Body of pancreas (tissue), 4 donors: ENCODE data around the gene SMTNL2. TPM values are rescaled to one million over a fixed set of nuclear protein-coding genes. Genes with fewer than 3 reads are reported as not detected.
A peak's percentile ranks its signal among the peaks of the same experiment; 100 is the strongest.

Source experiments
- ATAC-seq: fragments of 150-250 bp; one replicate; pipeline ENCODE4 v1.9.1; 2016
- DNase-seq, 4 donors: peaks; one replicate each; pipeline ENCODE4 v3.0.0-alpha.2; 2019
- H3K27ac ChIP-seq, 4 donors: fragments of 200-600 bp; sonication (generic); 1 replicate in 3 of 4; 2 replicates in 1 of 4; pipeline versions ENCODE4 v1.5.1 to v1.6.1; 2016 to 2019; ENCODE audit warnings: mild to moderate bottlenecking in 1 of 4, mixed read lengths in 1 of 4, moderate library complexity in 1 of 4
- H3K27me3 ChIP-seq, 2 donors: fragments of 200-600 bp; sonication (generic); one replicate each; pipeline ENCODE4 v1.6.0; 2016; ENCODE audit warnings: mild to moderate bottlenecking in 1 of 2
- H3K36me3 ChIP-seq, 2 donors: fragments of 200-600 bp; sonication (generic); replicated peaks in 1 of 2; 2 replicates each; pipeline ENCODE4 v1.5.1; 2016; ENCODE audit warnings: low read depth in 2 of 2; ENCODE audit not compliant: insufficient read depth in 1 of 2
- H3K4me1 ChIP-seq: fragments of 200-600 bp; sonication (generic); one replicate; pipeline ENCODE4 v1.6.0; 2016
- H3K4me3 ChIP-seq, 2 donors: fragments of 200-600 bp; sonication (generic); 1 replicate in 1 of 2; 2 replicates in 1 of 2; pipeline ENCODE4 v1.5.1; 2016 to 2019
- H3K9me3 ChIP-seq, 3 donors: fragments of 200-600 bp; sonication (generic); 1 replicate in 2 of 3; 2 replicates in 1 of 3; pipeline ENCODE4 v1.5.1; 2016
- CTCF ChIP-seq, 7 experiments: fragments of 450-650 bp in 4 of 7; fragments of 200-600 bp in 3 of 7; sonication (generic) in 3 of 7; IDR thresholded peaks; one replicate each; pipeline ENCODE4 v1.5.1; 2016 to 2019; ENCODE audit warnings: antibody characterized with exemption in 7 of 7
- POLR2A ChIP-seq, 3 donors: fragments of 450-650 bp; IDR thresholded peaks; one replicate each; pipeline ENCODE4 v1.6.1; 2016; ENCODE audit warnings: antibody characterized with exemption in 3 of 3, mild to moderate bottlenecking in 2 of 3
- WGBS, 2 donors: methylation state at CpG; one replicate each; pipeline ENCODE4 v1.1.5; 2017; 5-methylcytosine and 5-hydroxymethylcytosine counted together
- intact Hi-C: fragments of 100-400 bp; cut with DNase I; formaldehyde crosslinking; loops from one replicate; pipeline ENCODE4 v1.15.1; 2023
- total RNA-seq, 2 donors: library from RNA; depleted of rRNA; stranded (reverse); fragments of >200 nt; gene quantifications; one replicate each; pipeline ENCODE4 v1.1.0, GENCODE V29; 2016

Gene SMTNL2
- total RNA-seq, 2 donors from 2014 or later, result 0.33 to 0.78 TPM

GRCh38 chr17:4551796-4552525, 32.4 kb upstream of the SMTNL2 start:
- TF ChIP-seq POLR2A (IDR thresholded peaks at IDR 0.05) (no peak), CTCF (IDR thresholded peaks at IDR 0.05) (no peak)
- ATAC-seq (no peak), DNase-seq (peak in 1 of 4 donors; percentile 4)
- no peaks in the 10 kb centered on the region for H3K27me3 ChIP-seq
- no peaks in the 10 kb centered on the region for H3K9me3 ChIP-seq
- intact Hi-C loops, result no loop called here
- H3K4me1 ChIP-seq, result peaks cover 22% of the 10 kb centered on the region
- no peak overlapping the region for H3K27ac ChIP-seq
- WGBS, 2 donors, result 89 to 92% methylated on average over 7 to 27 of the region's 27 CpGs
- no peak overlapping the region for H3K4me3 ChIP-seq
- H3K36me3 ChIP-seq, result peaks cover 12 to 38% of the 10 kb centered on the region in 2 donors

GRCh38 chr17:4553669-4554068, 30.7 kb upstream of the SMTNL2 start:
- Histone ChIP-seq H3K4me3 (no peak overlapping the region), H3K4me1 (peaks cover 32% of the 10 kb centered on the region), H3K9me3 (no peaks in the 10 kb centered on the region), H3K27ac (no peak overlapping the region), H3K36me3 (peaks cover 12 to 25% of the 10 kb centered on the region in 2 donors), H3K27me3 (no peaks in the 10 kb centered on the region)
- TF ChIP-seq POLR2A (IDR thresholded peaks at IDR 0.05), result no peak
- no peak for TF ChIP-seq CTCF (IDR thresholded peaks at IDR 0.05)
- peak in 2 of 4 donors; percentile 8 to 15 for DNase-seq
- no peak for ATAC-seq
- 73 to 75% methylated on average over 7 to 9 of the region's 9 CpGs for WGBS, 2 donors
- intact Hi-C loops, result no loop called here

GRCh38 chr17:4554441-4554996, 29.8 kb upstream of the SMTNL2 start:
- H3K9me3 ChIP-seq, result no peaks in the 10 kb centered on the region
- peaks cover 41% of the 10 kb centered on the region for H3K4me1 ChIP-seq
- DNase-seq (peak in 1 of 4 donors; percentile 21), ATAC-seq (no peak)
- H3K27me3 ChIP-seq, result no peaks in the 10 kb centered on the region
- peaks cover 12 to 20% of the 10 kb centered on the region in 2 donors for H3K36me3 ChIP-seq
- peak overlapping the region in 1 of 4 donors; percentile 81 for H3K27ac ChIP-seq
- intact Hi-C loops, result no loop called here
- TF ChIP-seq POLR2A (IDR thresholded peaks at IDR 0.05) (no peak), CTCF (IDR thresholded peaks at IDR 0.05) (no peak)
- WGBS, 2 donors, result 13 to 35% methylated on average over 8 to 18 of the region's 18 CpGs
- peak overlapping the region; percentile 34 to 77 for H3K4me3 ChIP-seq

GRCh38 chr17:4554997-4555799, 29.1 kb upstream of the SMTNL2 start, which contains the start of gene MYBBP1A:
Gene MYBBP1A (minus strand): TSS chr17:4555384. CDS start chr17:4555324, 60 bp downstream.
- WGBS, 2 donors, result 1% methylated on average over 14 to 68 of the region's 69 CpGs
- peak; percentile 60 to 90 (median 86) for TF ChIP-seq POLR2A (IDR thresholded peaks at IDR 0.05)
- peak in 4 of 7 experiments; percentile 26 to 42 (median 38) for TF ChIP-seq CTCF (IDR thresholded peaks at IDR 0.05)
- H3K27ac ChIP-seq, result peak within 1 kb of the TSS in 3 of 4 donors; percentile 42 to 88 (median 81)
- intact Hi-C loops, result no loop called here
- peak; percentile 95 for ATAC-seq
- H3K27me3 ChIP-seq, result no peaks in the 10 kb centered on the region
- H3K4me3 ChIP-seq, result peak within 1 kb of the TSS; percentile 34 to 77
- no peaks in the 10 kb centered on the region for H3K9me3 ChIP-seq
- H3K4me1 ChIP-seq, result peaks cover 44% of the 10 kb centered on the region
- H3K36me3 ChIP-seq, result peaks cover 7 to 17% of the 10 kb centered on the region in 2 donors
- DNase-seq, result peak; percentile 98
